SK-N-MC (cell line): Measurements from ENCODE around the gene HOXA9.

Experiments
- DNase-seq: peaks from one replicate; pipeline ENCODE4 v3.0.0-alpha.2; 2011; ENCODE audit warnings: low read depth, low spot score
- H3K27ac ChIP-seq: fragments of 200-600 bp; sonication (generic); 2 replicates; pipeline ENCODE4 v1.5.1; 2016; ENCODE audit warnings: mixed run types
- H3K36me3 ChIP-seq: fragments of 200-600 bp; sonication (generic); 2 replicates; pipeline ENCODE4 v1.6.1; 2017; ENCODE audit warnings: antibody characterized with exemption, low read length, mixed read lengths; ENCODE audit not compliant: insufficient read depth
- H3K4me3 ChIP-seq: fragments of 200-600 bp; sonication (generic); 2 replicates; pipeline ENCODE4 v1.5.1; 2016
- H3K9ac ChIP-seq: fragments of 200-600 bp; sonication (generic); 2 replicates; pipeline ENCODE4 v1.8.0; 2017; ENCODE audit warnings: mixed run types, mixed read lengths; ENCODE audit not compliant: insufficient read length
- H3K9me3 ChIP-seq: fragments of 200-600 bp; sonication (generic); 2 replicates; pipeline ENCODE4 v1.6.1; 2017; ENCODE audit warnings: low read depth, mild to moderate bottlenecking, antibody characterized with exemption, low read length, moderate library complexity, mixed read lengths
- EZH2 ChIP-seq: fragments of 200-600 bp; sonication (generic); IDR thresholded peaks from one replicate; pipeline ENCODE4 v1.6.1; 2017; ENCODE audit warnings: antibody characterized with exemption
- FOXP2 ChIP-seq: optimal IDR thresholded peaks from 2 replicates; pipeline ENCODE3; 2011; ENCODE audit warnings: mild to moderate bottlenecking, moderate library complexity; ENCODE audit not compliant: insufficient read depth; ENCODE audit errors: extremely low read length, control extremely low read depth
- POLR2AphosphoS5 ChIP-seq: IDR thresholded peaks from 2 replicates; pipeline ENCODE4 v1.6.1; 2012; ENCODE audit warnings: mild to moderate bottlenecking, low read depth, low read length, borderline replicate concordance

Gene HOXA9

GRCh38 chr7:27175626-27176523 lies 10.5 kb upstream of the HOXA9 start:
- DNase-seq = no peak
- no peak overlapping the region for H3K9ac ChIP-seq
- H3K4me3 ChIP-seq = no peak overlapping the region
- H3K27ac ChIP-seq = no peak overlapping the region
- TF ChIP-seq FOXP2 = no peak
- H3K36me3 ChIP-seq = no peaks in the 10 kb centered on the region
- no peaks in the 10 kb centered on the region for H3K9me3 ChIP-seq

GRCh38 chr7:27174874-27175625 lies 9.7 kb upstream of the HOXA9 start:
- Histone ChIP-seq H3K9me3 (no peaks in the 10 kb centered on the region), H3K9ac (no peak overlapping the region), H3K27ac (no peak overlapping the region), H3K36me3 (no peaks in the 10 kb centered on the region), H3K4me3 (no peak overlapping the region)
- TF ChIP-seq POLR2AphosphoS5 (no peak), FOXP2 (no peak), EZH2 (no peak)
- no peak for DNase-seq

GRCh38 chr7:27173956-27174873 lies 8.9 kb upstream of the HOXA9 start, which contains the start of gene HOXA10:
Gene HOXA10, minus strand, starts transcription at chr7:27174320. Its CDS starts 14 bp downstream, at chr7:27174306.
- no peaks in the 10 kb centered on the region for H3K9me3 ChIP-seq
- H3K9ac ChIP-seq = peak within 1 kb of the TSS; percentile 77
- TF ChIP-seq POLR2AphosphoS5 = no peak
- TF ChIP-seq EZH2 = no peak
- no peak for TF ChIP-seq FOXP2
- DNase-seq = no peak
- no peak within 1 kb of the TSS for H3K27ac ChIP-seq
- no peaks in the 10 kb centered on the region for H3K36me3 ChIP-seq
- H3K4me3 ChIP-seq = peak within 1 kb of the TSS; percentile 81

- H3K9ac ChIP-seq = peak overlapping the region; percentile 77
- no peak for DNase-seq
Observed at GRCh38 chr7:27173511-27173955, 8.2 kb upstream of the HOXA9 start.

GRCh38 chr7:27172823-27173510 lies 7.6 kb upstream of the HOXA9 start:
- DNase-seq = no peak
- Histone ChIP-seq H3K4me3 (peak overlapping the region; percentile 81), H3K9me3 (no peaks in the 10 kb centered on the region), H3K9ac (peak overlapping the region; percentile 77), H3K36me3 (no peaks in the 10 kb centered on the region), H3K27ac (no peak overlapping the region)
- TF ChIP-seq EZH2 (no peak), FOXP2 (no peak), POLR2AphosphoS5 (no peak; the same call in 1 of the 2 replicates)

More at GRCh38 chr7:27173511-27173955, 8.2 kb upstream of the HOXA9 start:
- Histone ChIP-seq H3K36me3 (no peaks in the 10 kb centered on the region), H3K4me3 (peak overlapping the region; percentile 81), H3K9me3 (no peaks in the 10 kb centered on the region), H3K27ac (no peak overlapping the region)
- no peak for TF ChIP-seq POLR2AphosphoS5
- TF ChIP-seq EZH2 = no peak
- no peak for TF ChIP-seq FOXP2

GRCh38 chr7:27172315-27172774 lies 7.0 kb upstream of the HOXA9 start:
- Histone ChIP-seq H3K4me3 (peak overlapping the region; percentile 81), H3K36me3 (no peaks in the 10 kb centered on the region), H3K9me3 (no peaks in the 10 kb centered on the region), H3K9ac (peak overlapping the region; percentile 77), H3K27ac (no peak overlapping the region)
- no peak for TF ChIP-seq FOXP2
- no peak for TF ChIP-seq EZH2
- no peak for TF ChIP-seq POLR2AphosphoS5
- DNase-seq = peak; percentile 12

GRCh38 chr7:27171637-27172314 lies 6.4 kb upstream of the HOXA9 start:
- DNase-seq = no peak
- Histone ChIP-seq H3K4me3 (peak overlapping the region; percentile 81), H3K9ac (no peak overlapping the region)

More at GRCh38 chr7:27171637-27172314, 6.4 kb upstream of the HOXA9 start:
- no peak overlapping the region for H3K27ac ChIP-seq
- TF ChIP-seq EZH2 (no peak), POLR2AphosphoS5 (no peak), FOXP2 (no peak)
- H3K36me3 ChIP-seq = no peaks in the 10 kb centered on the region
- H3K9me3 ChIP-seq = no peaks in the 10 kb centered on the region
